Activated CD8-positive, alpha-beta memory T cell treated with anti-CD3 and anti-CD28 coated beads, Interleukin-2, amount 50 U/mL, for 4 hours (primary cell): ENCODE results near the gene PDZD7.

Source experiments
- DNase-seq: peaks from one replicate; pipeline ENCODE4 v3.0.0-alpha.2; 2020

The PDZD7 gene

DNA sequence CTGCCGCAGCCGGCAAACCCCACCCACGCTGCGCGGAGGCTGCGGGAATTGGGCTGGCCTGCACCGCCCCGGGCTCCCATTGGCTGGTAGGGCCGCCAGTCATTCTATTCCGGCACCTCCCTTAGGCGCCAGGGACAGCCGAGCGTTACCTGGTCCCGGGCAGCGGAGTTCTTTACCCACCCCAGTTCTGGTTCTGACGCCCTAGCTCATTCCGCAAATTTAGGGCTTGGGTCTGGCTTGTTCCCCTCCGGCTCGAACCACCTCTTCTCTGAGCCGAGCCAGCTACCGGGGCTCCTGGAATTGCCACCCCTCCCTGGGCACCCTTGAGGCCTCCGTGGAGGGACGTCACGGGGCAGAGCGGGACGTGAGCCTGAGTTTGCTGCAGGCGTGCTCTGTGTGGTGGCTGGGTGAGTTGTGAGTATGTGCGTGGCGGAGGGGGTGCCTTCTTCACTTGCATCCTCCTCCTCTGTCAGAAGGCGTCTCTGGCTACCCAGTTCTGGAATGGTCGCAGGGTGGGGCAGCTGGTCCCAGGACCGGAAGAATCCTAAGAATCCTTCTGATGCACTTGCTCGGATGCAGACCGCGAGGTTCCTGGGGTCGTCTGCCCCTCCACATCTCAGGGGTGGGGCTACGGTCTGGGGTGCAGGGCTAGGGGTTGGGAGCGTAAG, at the start of gene PDZD7, which contains the start of gene SFXN3:
PDZD7 (minus strand) TSS at position 2 of the 668 bp plus-strand sequence. CDS start 910 bp downstream, outside the sequence.
SFXN3 (plus strand) TSS at position 107 of the 668 bp plus-strand sequence. CDS start 3,461 bp downstream, outside the sequence.
- peak; percentile 97 for DNase-seq

DNA sequence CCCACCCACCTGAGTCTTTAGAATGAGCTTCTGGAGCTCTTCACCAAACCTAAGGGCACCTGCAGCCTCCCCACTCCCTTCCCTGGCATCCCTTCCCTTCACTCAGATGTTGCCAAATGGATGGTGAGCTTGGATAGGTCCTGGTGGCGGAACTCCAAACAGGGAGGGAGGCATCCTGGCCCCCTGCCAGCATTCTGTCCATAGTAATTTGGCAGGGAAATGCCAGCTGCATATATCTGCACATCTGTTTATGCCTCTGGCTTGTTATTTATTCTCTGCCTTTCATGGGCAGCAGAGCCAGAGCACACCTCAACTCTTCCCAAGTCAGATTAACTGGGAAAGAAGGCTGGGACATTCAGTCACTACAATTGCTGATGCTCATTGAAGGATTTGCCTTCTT, 48.9 kb upstream of the PDZD7 start:
- DNase-seq, result no peak

DNA sequence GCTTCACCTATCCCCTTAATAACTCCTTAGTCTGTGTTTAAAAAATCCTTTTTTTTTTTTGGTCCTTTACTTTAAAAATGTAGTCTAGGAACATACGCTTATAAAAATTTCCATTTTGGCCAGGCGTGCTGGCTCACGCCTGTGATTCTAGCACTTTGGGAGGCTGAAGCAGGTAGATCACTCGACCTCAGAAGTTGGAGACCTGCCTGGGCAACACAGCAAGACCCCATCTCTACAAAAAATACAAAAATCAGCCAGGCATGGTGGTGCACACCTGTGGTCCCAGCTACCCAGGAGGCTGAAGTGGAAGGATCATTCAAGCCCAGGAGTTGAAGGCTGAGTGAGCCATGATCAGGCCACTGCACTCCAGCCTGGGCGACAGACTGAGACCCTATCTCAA, 45.7 kb upstream of the PDZD7 start:
- no peak for DNase-seq

DNA sequence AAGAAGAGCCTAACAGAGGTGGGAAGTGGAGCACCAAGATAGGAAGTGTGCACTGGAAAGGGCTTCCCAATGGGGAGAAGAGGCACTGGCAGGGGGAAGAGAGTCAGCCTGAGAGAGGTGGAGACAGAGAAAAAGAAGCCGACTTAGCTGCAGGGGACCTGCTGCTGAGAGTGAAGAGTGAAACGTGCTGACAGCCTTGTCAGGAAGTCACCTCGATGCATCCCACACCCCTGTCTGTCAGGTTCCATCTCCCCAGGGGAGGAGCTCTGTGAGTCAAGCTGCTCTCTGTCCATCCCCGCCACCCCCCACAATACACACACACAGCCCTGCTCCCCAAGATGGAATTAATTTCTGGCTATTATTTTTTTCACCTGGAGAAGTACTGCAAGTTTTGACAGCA, 44.8 kb upstream of the PDZD7 start:
- DNase-seq, result no peak

DNA sequence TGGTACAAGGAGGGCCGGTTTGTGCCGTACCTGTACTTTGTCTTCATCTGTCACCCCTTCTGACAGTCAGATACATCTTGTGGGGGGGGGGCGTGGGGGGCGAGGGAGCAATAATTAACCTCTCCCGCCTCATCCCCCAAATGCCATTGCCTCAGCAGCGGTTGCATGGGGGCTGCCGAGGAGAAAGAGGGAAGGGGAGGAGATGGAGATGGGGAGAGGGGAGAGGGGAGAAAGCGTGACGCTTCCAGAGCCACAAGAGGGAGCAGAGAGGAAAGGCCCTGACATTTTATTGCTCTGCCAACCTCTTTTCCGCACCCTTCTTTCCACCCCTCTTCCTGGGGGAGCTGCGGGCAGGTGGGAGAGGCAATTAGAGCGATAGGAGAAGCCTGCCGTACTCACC, 42.7 kb upstream of the PDZD7 start:
- DNase-seq, result no peak

DNA sequence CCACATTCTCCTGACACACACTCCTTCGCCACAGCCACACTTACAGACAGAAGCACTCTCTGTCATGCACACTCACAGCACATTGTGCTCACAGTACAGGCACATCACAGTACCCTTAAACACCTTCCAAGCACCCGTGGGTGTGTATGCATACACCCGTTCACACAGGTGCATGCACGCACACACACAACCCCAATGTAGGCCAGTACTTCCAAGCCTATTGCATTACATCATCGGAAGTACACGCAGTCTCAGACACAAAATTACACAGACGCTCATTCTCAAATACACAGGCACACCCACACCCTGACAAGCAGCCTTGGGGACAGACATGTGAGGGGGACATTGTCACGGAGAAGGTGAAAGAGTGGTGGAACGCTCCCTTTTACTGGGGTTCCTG, 42.0 kb upstream of the PDZD7 start:
- DNase-seq, result no peak

DNA sequence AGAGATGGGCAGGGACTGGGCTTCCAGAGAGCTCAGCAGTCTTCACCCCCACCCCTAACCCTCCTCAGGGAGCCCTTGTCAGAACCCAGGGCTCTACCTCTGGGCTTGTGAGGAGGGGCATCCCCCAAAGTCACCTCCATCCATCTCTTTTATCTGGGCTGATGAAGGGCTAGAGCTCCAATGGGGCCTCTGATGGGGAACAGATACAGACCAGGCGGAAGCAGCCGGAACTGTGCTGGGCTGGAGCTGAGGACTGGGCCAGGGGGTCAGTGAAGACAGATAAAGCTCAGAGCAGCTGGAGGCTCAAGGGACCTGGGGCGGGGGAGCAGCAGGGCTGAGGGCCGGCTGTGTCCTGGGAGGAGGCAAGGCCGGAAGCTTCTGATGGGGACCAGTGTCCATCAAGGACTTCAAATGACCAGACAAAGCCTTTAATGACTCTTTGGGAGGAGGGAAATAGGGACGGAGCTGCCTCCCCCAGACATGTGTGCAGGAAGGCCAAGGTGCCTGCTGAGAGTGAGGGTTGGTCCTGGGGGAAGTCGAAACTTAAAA, 41.0 kb upstream of the PDZD7 start:
- no peak for DNase-seq

DNA sequence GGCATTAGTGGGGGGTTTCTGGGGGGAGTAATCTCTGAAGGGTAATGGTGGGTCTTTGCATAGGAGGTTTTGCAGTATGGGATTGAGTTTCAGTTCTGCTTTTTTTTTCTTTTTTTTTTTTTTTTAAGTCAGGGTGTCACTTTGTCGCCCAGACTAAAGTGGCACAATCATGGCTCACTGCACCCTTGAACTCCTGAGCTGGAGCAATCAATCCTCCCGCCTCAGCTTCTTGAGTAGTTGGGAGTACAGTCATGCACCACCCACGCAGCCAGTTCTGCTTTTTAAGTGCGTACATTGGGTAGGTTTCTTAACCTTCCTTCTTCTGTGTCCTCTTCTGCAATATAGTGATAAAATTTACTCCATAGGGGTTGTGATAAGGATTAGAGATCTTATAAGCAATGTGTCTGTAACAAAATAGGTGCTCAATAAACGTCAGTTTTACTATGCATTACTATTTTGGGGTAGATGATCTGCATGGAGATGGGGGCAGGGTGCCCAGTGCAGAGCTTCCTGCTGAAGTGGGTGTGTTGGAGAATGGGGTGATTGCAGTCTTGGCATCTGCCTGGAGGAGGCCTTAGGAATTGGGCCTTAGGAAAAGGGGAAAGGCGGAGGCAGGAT, 40.4 kb upstream of the PDZD7 start:
- DNase-seq, result no peak

DNA sequence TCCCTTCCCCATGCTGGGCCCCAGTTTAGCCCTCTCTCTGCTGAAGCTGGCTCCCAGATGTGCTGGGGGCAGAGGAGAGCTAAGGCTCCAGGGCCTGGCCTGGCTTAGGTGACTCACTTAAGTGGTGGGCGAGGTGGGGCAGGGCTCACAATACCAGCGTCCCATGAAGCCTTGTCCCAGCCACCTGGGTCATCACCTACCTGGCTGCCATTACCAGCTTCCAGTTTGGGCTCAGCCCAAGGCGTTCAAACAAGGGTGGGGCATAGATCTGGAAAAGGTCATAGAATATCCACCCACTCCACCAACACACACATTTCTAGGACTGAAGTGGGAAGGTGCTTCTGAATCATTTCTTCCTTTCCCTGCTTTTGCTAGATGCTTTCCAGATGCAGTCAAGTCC, 39.2 kb upstream of the PDZD7 start:
- DNase-seq, result no peak

DNA sequence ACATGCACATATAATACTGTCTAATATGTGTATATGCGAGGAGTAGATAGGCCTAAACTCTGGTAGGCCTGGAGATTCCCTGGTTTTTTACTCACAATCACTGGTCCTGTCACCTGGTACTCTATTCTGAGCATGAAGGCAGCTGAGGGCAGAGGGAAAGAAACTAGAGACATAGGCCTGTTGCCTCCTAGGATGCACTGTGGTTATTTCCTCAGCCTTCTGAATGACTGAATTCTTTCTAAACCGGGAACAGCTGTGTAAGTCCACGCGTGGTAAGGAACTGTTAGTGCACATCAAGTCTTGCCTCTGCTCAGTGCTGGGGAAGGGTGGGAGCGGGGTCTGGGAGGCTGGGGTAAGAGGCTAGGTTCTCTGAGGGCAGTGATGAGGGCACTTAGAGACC, 38.5 kb upstream of the PDZD7 start:
- no peak for DNase-seq

DNA sequence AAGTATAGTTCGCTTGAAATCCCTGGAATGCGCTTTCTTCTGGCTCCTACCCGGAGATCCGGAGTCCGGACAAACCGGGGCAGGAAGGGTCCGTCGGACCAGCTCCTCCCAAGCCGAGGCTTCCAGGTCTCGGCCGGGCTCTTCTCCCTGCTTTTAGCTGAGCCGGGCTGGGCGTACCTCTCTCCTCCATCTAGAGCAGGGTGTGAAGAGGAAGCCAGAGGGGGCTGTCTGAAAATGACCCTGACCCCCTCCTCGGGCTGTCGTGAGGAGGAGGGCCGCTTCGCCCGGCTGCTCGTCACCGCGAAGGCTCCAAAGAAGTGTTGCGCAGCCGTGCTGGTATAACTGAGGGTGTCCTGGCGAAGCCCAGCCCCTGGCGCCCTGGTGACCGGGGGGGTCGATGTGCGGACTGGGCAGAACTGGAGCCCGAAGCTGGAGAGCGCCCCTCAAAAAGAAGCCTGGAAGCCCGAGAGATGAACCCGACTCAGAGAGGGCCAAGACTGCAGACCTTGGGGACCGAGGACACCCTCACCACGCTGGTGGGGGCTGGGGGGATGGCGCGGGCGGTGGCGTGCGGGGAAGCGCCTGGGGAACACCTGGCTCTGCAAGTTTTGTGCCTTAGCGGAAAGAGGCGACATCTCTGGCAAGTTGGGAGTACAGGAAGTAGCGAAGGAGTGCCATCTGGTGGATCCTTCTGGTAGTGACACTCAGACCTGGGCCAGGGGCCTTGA, 36.6 kb upstream of the PDZD7 start:
- peak; percentile 75 for DNase-seq

DNA sequence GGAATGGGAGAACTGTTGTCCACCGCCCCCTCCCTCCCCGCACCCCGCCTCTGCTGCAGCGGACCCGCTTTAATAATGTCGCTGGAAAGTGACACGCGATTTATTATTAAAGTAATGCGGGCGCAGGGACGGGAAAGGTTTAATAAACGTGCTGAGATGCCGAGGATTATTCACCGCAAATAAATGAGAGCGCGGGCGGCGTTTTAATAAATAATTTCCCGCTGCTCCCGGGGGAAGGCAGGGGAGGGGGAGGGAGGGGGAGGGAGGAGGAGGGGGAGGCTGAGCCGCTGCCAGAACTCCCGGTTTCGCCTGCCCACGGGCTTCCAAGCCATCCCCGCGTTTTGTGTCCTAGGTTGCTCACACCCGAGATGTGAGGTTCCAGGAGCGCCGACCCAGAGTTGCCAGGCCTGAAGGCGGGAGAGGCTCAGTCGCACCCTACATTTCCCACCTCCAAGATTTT, 36.0 kb upstream of the PDZD7 start:
- DNase-seq, result no peak

DNA sequence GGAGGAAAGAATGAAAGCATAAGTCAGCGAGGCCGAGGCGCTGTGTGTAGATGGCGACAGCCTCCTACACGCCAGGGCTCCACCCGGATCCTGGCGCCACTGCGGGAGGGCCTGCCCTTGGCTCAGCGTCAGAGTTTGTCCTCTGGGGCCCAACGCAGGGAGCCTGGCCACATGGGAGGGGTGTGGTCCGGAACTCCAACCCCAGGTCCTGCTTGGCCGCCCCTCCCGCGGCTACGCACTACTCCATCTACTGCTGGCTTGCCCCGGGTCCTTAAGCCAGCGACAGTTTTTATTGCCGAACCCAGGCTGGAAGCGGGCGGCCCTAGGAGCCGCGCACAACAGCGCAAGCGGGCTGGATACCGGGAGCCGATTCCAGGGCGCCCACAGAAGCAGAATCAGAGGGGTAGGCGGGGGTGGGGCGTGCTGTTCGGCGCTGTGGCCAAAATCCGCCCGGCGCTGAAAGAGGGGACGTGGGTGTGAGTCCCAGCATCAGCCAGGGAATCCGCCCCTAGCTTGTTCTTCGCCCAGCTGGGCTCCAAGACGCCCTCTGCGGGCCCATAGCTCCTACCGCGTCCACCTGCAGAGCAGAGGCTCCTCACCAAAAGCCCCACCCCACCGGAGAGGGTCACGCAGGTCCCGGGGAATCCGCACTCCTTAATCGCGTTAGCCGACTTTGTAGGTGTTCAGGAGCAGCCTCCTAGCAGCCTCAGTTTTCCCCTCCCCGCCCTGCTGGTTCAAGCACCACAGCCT, 35.4 kb upstream of the PDZD7 start:
- peak; percentile 51 for DNase-seq

DNA sequence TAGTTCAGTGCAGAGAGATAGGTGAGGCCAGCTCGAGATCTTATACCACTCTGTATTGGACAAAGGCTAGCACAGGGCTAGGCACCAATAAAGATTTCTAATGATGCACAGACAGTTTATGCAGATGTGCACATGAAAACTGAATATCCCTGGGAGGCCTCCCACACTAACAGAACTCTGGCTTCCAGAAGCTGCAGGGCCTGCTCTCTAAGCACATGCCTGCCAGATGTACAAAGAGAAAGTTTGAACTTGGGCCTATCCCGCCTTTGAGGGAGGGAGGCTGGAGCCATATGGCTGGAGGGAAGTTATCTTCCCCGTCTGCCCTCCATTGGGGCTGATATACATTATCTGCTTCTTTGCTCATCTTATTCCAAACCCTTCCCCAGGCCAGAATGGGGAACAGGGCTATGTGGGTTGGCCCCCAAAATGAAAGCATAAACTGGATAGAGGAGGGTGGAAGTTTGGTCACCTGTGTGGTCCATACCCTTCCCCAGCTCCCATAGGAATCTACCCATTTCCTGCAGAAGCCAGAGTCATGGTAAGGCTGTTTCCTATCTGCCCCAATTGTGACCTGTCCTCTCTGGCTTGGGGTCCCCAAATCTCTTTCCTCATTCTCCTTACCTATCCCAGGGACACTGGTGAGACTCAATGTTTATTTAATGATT, 34.7 kb upstream of the PDZD7 start:
- no peak for DNase-seq

DNA sequence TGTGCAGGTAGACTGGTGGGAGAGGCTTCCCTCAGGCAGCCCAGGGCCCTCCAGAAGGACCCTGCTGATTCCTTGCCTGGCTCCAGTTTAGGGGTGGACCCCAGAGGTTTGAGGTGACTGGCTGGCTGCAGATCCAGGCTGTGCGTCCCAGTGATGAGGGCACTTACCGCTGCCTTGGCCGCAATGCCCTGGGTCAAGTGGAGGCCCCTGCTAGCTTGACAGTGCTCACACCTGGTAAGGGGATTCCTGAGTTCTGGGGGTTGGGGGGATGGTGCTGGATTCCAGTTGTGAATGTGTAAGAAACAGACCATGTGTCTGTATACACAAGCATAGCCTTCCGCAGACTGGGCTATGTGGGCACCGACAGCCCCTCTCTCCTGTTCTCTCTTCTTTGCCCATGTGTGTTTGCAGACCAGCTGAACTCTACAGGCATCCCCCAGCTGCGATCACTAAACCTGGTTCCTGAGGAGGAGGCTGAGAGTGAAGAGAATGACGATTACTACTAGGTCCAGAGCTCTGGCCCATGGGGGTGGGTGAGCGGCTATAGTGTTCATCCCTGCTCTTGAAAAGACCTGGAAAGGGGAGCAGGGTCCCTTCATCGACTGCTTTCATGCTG, 33.6 kb upstream of the PDZD7 start:
- no peak for DNase-seq

DNA sequence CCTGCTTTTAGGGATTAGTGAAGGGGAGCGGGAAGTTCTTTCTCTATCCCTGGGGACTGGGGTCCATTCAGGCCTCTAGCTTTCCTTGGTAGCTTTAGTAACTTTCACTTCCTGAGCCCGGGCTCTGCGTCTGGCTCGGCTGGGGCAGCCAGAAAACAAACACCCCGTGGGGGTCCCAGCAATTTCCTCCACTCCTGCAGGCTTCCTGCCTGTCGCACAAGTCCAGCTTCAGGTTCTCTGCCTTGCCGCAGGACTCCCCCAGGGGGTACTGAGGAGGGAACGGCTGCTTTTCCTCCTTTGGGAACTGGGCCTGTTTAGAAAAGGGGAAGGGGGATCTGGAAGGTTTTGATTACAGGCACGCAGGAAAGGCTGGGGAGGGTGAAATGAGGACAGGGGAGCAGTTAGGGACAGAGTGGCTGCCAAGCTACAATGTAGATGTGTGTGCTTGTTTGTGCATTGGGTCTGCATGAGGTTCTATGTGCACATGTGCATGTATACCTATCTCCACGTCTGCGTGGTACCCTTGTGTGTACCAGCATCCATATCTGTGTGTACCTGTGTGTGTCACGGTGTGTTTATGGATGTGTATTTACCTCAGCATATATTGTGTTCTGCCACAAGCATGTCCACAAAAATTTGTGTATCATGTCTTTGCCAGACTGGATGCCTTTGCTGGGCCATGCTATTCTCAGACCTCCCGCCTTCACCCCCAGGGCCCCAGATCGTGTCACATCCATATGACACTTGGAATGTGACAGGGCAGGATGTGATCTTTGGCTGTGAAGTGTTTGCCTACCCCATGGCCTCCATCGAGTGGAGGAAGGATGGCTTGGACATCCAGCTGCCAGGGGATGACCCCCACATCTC, 32.9 kb upstream of the PDZD7 start:
- no peak for DNase-seq

DNA sequence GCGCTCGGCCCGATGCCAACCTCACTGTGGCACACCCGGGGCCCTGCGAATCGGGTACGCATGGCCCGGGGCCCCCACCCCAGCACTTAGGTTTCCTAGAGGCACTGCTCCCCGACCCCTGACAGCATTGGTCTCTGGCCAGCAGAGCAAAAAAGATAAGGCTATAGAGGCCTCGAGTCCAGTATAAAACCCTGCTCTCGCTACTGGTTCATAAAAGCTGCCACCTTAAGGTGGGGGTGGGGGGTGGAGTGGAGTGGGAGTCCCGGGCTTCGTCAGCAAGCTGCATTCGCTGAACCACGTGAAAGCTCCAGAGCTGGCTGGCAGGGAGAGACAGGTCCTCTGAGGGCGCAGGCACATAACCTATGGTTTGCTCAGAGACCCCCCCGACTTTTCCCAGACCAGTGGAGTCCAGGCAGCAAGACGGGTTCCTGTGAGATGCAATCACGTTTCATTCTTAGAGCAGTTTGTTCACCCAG, 32.2 kb upstream of the PDZD7 start:
- no peak for DNase-seq

DNA sequence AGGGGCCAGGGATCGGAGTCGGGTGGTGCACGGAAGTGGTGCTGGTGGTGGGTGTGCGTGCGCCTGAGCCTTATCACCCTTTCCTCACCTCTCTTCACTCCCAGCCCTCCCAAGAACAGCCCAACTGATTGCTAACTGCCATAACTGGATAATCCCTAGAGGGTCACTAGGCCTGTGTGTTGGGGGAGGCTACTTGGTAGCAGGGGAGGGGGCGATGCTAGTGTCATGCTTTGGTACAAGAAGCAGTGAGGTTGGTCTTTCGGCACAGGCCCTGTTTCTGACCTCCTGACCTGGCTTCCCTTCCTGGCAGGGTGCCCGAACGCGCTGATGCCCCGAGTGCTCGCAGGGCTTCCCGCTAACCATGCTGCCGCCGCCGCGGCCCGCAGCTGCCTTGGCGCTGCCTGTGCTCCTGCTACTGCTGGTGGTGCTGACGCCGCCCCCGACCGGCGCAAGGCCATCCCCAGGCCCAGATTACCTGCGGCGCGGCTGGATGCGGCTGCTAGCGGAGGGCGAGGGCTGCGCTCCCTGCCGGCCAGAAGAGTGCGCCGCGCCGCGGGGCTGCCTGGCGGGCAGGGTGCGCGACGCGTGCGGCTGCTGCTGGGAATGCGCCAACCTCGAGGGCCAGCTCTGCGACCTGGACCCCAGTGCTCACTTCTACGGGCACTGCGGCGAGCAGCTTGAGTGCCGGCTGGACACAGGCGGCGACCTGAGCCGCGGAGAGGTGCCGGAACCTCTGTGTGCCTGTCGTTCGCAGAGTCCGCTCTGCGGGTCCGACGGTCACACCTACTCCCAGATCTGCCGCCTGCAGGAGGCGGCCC, 31.5 kb upstream of the PDZD7 start:
- peak; percentile 43 for DNase-seq

DNA sequence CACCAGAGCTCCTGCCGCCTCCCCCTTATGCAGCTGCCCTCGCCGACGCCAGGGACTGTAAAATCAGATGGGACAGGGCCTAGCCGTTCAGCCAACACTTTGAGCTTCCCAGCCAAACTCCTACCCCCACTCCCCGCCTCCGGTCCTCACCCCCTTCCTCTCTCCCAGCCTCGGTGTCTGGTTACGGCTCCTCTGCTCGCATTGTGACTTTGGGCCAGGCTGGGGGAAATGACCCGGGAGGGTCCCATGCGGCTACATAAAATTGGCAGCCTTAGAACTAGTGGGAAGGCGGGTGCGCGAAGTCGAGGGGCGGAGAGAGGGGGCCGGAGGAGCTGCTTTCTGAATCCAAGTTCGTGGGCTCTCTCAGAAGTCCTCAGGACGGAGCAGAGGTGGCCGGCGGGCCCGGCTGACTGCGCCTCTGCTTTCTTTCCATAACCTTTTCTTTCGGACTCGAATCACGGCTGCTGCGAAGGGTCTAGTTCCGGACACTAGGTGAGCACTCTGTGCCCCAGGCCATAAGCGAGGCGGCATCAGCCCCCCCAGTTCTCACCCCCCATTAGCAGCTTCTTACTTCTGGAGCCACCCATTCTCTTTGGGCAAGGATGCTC, 30.8 kb upstream of the PDZD7 start, which contains the start of gene KAZALD1:
KAZALD1 (plus strand) TSS at position 366 of the 608 bp plus-strand sequence. CDS start 604 bp downstream, outside the sequence.
- DNase-seq, result no peak
